ENCODE data around the gene S100A9. TPM values are rescaled to one million over a fixed set of nuclear protein-coding genes. Genes with fewer than 3 reads are reported as not detected.
A peak's percentile ranks its signal among the peaks of the same experiment; 100 is the strongest.

The S100A9 gene
- total and polyA plus RNA-seq, 10 donors: 947 to 6,984 (median 2,376) TPM

DNA sequence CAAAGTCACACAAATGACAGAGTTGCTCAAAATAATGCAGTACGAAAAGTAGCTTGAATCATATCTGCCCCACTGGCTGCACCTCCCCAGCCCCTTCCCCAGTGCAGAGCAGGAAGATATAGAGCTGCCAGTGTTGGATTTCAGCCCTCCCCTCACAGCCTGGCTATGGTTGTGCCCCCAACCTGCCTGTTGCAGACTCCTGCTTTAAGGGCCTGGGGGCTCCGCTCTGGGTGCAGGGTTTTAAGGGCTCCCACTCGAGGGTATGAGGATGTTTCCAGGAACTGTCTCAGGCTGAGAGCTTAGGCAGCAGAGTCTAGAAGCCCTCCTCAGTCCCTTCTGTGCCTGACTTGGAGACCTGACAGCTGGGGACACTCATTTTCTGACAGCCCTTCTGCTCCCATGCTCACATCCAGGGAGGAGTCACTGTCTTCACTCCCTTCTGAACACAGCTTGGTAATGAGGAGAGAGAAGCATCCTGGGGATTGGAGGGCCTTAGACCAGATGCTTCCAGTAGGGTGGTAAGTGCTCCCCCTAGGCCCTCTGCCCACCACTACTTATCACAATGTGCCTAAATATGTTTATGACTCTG lies 4.6 kb downstream of the S100A9 start:
- 74 to 89% (median 76%) methylated on average over 1 to 3 of the region's 3 CpGs for WGBS, 5 donors
- peaks cover 4 to 48% (median 11%) of the 10 kb centered on the region in 6 donors for H3K4me1 ChIP-seq
- no peak for DNase-seq
- H3K36me3 ChIP-seq: peaks cover 0 to 27% (median 0%) of the 10 kb centered on the region in 6 donors
- H3K4me3 ChIP-seq: peak overlapping the region in 1 of 8 donors; percentile 64
- TF ChIP-seq, protein P1, sequence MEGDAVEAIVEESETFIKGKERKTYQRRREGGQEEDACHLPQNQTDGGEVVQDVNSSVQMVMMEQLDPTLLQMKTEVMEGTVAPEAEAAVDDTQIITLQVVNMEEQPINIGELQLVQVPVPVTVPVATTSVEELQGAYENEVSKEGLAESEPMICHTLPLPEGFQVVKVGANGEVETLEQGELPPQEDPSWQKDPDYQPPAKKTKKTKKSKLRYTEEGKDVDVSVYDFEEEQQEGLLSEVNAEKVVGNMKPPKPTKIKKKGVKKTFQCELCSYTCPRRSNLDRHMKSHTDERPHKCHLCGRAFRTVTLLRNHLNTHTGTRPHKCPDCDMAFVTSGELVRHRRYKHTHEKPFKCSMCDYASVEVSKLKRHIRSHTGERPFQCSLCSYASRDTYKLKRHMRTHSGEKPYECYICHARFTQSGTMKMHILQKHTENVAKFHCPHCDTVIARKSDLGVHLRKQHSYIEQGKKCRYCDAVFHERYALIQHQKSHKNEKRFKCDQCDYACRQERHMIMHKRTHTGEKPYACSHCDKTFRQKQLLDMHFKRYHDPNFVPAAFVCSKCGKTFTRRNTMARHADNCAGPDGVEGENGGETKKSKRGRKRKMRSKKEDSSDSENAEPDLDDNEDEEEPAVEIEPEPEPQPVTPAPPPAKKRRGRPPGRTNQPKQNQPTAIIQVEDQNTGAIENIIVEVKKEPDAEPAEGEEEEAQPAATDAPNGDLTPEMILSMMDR (IDR thresholded peaks at IDR 0.05 in 8 of 11, conservative IDR thresholded peaks at IDR 0.05 in 3 of 11): no peak
- TF ChIP-seq POLR2A (IDR thresholded peaks at IDR 0.05) (no peak), POLR2AphosphoS5 (IDR thresholded peaks at IDR 0.05) (no peak)
- peaks cover 0 to 6% (median 0%) of the 10 kb centered on the region in 7 donors for H3K27me3 ChIP-seq (replicated peaks in 1 of 7)
- intact Hi-C loops (cut with DNase I; ENCODE audit: low total_unique reads): no loop called here
- peak overlapping the region in 7 of 8 donors; percentile 51 to 95 (median 86) for H3K27ac ChIP-seq
- H3K9me3 ChIP-seq: no peaks in the 10 kb centered on the region

DNA sequence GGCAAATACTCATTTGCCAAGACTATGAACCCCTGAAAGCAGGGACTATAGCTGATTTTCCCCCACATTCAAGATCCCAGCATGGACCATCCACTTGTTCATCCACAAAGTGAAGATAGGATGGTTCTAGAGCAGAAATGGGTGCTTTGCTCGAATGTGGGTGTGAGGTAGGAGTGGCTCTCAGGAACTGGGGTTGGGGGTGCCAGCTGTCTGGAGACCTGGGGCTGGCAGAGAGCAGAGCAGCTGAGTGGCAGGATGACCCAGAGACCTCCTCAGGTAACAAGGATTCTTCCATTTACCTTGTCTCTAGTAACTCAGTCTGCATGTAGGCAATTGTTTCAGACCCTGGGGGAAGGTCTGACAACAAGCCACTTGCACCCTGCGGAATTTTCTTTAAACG lies 6.0 kb downstream of the S100A9 start:
- no peak for TF ChIP-seq POLR2A (IDR thresholded peaks at IDR 0.05)
- no peak for TF ChIP-seq POLR2AphosphoS5 (IDR thresholded peaks at IDR 0.05)
- TF ChIP-seq, protein P1 (IDR thresholded peaks at IDR 0.05 in 8 of 11, conservative IDR thresholded peaks at IDR 0.05 in 3 of 11): no peak
- Histone ChIP-seq H3K36me3 (peaks cover 0 to 23% (median 0%) of the 10 kb centered on the region in 6 donors), H3K4me3 (no peak overlapping the region), H3K27ac (peak overlapping the region in 6 of 8 donors; percentile 2 to 95 (median 82)), H3K27me3 (replicated peaks in 1 of 7) (peaks cover 0 to 6% (median 0%) of the 10 kb centered on the region in 7 donors), H3K4me1 (peaks cover 0 to 55% (median 3%) of the 10 kb centered on the region in 6 donors), H3K9me3 (no peaks in the 10 kb centered on the region)
- DNase-seq: peak; percentile 36
- 69 to 83% (median 78%) methylated on average over 3 of the region's 3 CpGs for WGBS, 5 donors
- intact Hi-C loops (cut with DNase I; ENCODE audit: low total_unique reads): no loop called here

DNA sequence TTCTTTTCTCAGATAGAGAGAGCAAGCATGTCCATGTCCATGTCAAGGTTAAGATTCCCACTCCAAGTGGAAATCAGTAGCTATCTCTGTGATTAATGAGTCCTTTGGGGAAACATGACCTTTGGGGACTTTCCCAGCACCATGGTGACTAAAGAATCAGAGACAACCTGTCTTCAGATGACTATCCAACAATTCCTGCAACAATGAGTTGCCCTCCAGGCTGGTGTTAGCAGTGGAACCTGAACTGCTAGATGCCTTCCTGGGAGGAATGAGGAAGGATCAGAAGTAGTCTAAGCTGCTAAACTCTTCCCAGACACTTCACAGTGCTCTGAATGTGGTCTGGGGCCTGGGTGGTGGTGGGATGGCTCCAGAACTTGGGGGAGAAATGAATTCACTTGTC lies 6.5 kb downstream of the S100A9 start:
- TF ChIP-seq POLR2A (IDR thresholded peaks at IDR 0.05) (no peak), POLR2AphosphoS5 (IDR thresholded peaks at IDR 0.05) (no peak)
- TF ChIP-seq, protein P1 (IDR thresholded peaks at IDR 0.05 in 8 of 11, conservative IDR thresholded peaks at IDR 0.05 in 3 of 11): no peak
- Histone ChIP-seq H3K4me3 (no peak overlapping the region), H3K27me3 (replicated peaks in 1 of 7) (peaks cover 0 to 6% (median 0%) of the 10 kb centered on the region in 7 donors), H3K4me1 (peaks cover 0 to 60% (median 3%) of the 10 kb centered on the region in 6 donors), H3K27ac (peak overlapping the region in 6 of 8 donors; percentile 51 to 95 (median 82)), H3K36me3 (peaks cover 0 to 18% (median 0%) of the 10 kb centered on the region in 6 donors), H3K9me3 (no peaks in the 10 kb centered on the region)
- no peak for DNase-seq
- intact Hi-C loops (cut with DNase I; ENCODE audit: low total_unique reads): no loop called here
